Mucosa of descending colon (tissue), 3 donors: Measurements from ENCODE around the gene CZIB. TPM values are rescaled to one million over a fixed set of nuclear protein-coding genes. Genes with fewer than 3 reads are reported as not detected.

Experiments
- ATAC-seq: fragments of 200-7000 bp; cut with Tn5 transposase; one replicate; pipeline ENCODE4 v1.9.1; 2020; ENCODE audit warnings: mild to moderate bottlenecking, moderate library complexity
- DNase-seq, 3 donors: peaks; one replicate each; pipeline ENCODE4 v3.0.0-alpha.2; 2020
- H3K36me3 ChIP-seq: fragments of 200-600 bp; one replicate; pipeline ENCODE4 v1.8.0; 2021; ENCODE audit warnings: low read depth, mild to moderate bottlenecking
- H3K4me1 ChIP-seq: fragments of 200-600 bp; one replicate; pipeline ENCODE4 v1.8.0; 2021; ENCODE audit warnings: low read depth, mild to moderate bottlenecking
- H3K4me3 ChIP-seq: fragments of 200-600 bp; one replicate; pipeline ENCODE4 v1.8.0; 2021; ENCODE audit warnings: mild to moderate bottlenecking
- H3K9me3 ChIP-seq: fragments of 200-600 bp; one replicate; pipeline ENCODE4 v1.8.0; 2021; ENCODE audit warnings: mild to moderate bottlenecking
- CTCF ChIP-seq: fragments of 200-600 bp; IDR thresholded peaks from one replicate; pipeline ENCODE4 v1.8.0; 2022; ENCODE audit warnings: antibody characterized with exemption, mild to moderate bottlenecking
- intact Hi-C, 2 donors: fragments of 100-400 bp; cut with DNase I in 1 of 2; cut with micrococcal nuclease in 1 of 2; formaldehyde crosslinking; loops; one replicate each; pipeline versions ENCODE4 v1.11.0 to v1.11.1; 2022; cut with DNase I, micrococcal nuclease
- total RNA-seq, 3 donors: library from RNA; stranded (reverse); fragmentation: NEBNext Ultra II Directional in 2 of 3; extraction: Animal tissue kit (Norgen Biotek cat#: 25700) in 2 of 3; gene quantifications; one replicate each; pipeline versions ENCODE4 v1.2.1 to v1.2.4, GENCODE V29; 2021 to 2023
- donor health status: DM: no; HTN: no; CAD: no; lungs with moderate emphysema.
- donor health status: DM: no; HTN: no; CAD: no.
- donor health status: DM: no; HTN: yes; CAD: no.

CZIB gene
- total RNA-seq, 3 donors from 2014 or later: 38.1 to 65.7 (median 40.6) TPM

GRCh38 chr1:53264048-53264447 lies 43.6 kb upstream of the CZIB start:
- ATAC-seq (no peak), DNase-seq (no peak)
- Histone ChIP-seq H3K9me3 (no peaks in the 10 kb centered on the region), H3K4me3 (no peak overlapping the region), H3K4me1 (no peaks in the 10 kb centered on the region), H3K36me3 (no peaks in the 10 kb centered on the region)
- intact Hi-C loops: no loop called here
- no peak for TF ChIP-seq CTCF

GRCh38 chr1:53262000-53262399 lies 41.6 kb upstream of the CZIB start:
- no peak overlapping the region for H3K4me3 ChIP-seq
- intact Hi-C loops: no loop called here
- no peaks in the 10 kb centered on the region for H3K4me1 ChIP-seq
- H3K9me3 ChIP-seq: no peaks in the 10 kb centered on the region
- TF ChIP-seq CTCF: no peak
- no peak for DNase-seq
- H3K36me3 ChIP-seq: no peaks in the 10 kb centered on the region
- ATAC-seq: no peak

GRCh38 chr1:53260631-53261247 lies 40.3 kb upstream of the CZIB start:
- no peak overlapping the region for H3K4me3 ChIP-seq
- no peak for TF ChIP-seq CTCF
- H3K36me3 ChIP-seq: no peaks in the 10 kb centered on the region
- ATAC-seq (no peak), DNase-seq (no peak)
- intact Hi-C loops: no loop called here
- H3K4me1 ChIP-seq: no peaks in the 10 kb centered on the region
- no peaks in the 10 kb centered on the region for H3K9me3 ChIP-seq

GRCh38 chr1:53259932-53260331 lies 39.5 kb upstream of the CZIB start:
- H3K4me3 ChIP-seq: no peak overlapping the region
- DNase-seq (no peak), ATAC-seq (peak; percentile 28)

GRCh38 chr1:53258216-53258615 lies 37.8 kb upstream of the CZIB start:
- intact Hi-C loops: no loop called here
- TF ChIP-seq CTCF: no peak
- DNase-seq (no peak), ATAC-seq (no peak)
- Histone ChIP-seq H3K9me3 (no peaks in the 10 kb centered on the region), H3K36me3 (no peaks in the 10 kb centered on the region), H3K4me1 (no peaks in the 10 kb centered on the region), H3K4me3 (no peak overlapping the region)

More at GRCh38 chr1:53259932-53260331, 39.5 kb upstream of the CZIB start:
- Histone ChIP-seq H3K36me3 (no peaks in the 10 kb centered on the region), H3K9me3 (no peaks in the 10 kb centered on the region), H3K4me1 (no peaks in the 10 kb centered on the region)
- intact Hi-C loops: no loop called here
- TF ChIP-seq CTCF: no peak
